ENCODE results near the gene PSMB10. TPM values are rescaled to one million over a fixed set of nuclear protein-coding genes. Genes with fewer than 3 reads are reported as not detected.

The PSMB10 gene
- total RNA-seq, 1 donor from 2014 or later, result 59.0 TPM

DNA sequence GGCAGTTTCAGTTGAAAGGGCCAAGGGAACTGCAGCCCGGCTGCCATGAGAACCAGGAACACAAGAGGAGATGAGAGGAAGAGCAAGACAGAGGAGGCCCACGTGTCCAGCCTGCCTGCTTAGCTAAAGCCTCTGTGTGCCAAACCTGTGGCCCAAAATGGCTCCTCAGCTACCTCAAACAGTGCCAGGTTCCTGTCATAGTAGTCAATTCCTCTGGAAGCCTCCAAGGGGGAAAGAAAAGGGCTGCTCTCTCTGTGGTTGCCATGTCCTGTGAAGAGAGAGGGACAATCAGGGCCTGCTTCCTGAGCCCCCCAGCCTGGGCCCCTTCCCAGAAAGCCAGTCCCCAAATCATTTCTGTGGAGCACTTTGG, 26.6 kb upstream of the PSMB10 start:
- H3K4me3 Mint-ChIP-seq (ENCODE audit: unreplicated experiment), result no peak overlapping the region
- H3K4me1 Mint-ChIP-seq (ENCODE audit: unreplicated experiment), result peaks cover 57% of the 10 kb centered on the region
- no peaks in the 10 kb centered on the region for H3K9me3 Mint-ChIP-seq (ENCODE audit: unreplicated experiment)
- TF ChIP-seq, protein P1, sequence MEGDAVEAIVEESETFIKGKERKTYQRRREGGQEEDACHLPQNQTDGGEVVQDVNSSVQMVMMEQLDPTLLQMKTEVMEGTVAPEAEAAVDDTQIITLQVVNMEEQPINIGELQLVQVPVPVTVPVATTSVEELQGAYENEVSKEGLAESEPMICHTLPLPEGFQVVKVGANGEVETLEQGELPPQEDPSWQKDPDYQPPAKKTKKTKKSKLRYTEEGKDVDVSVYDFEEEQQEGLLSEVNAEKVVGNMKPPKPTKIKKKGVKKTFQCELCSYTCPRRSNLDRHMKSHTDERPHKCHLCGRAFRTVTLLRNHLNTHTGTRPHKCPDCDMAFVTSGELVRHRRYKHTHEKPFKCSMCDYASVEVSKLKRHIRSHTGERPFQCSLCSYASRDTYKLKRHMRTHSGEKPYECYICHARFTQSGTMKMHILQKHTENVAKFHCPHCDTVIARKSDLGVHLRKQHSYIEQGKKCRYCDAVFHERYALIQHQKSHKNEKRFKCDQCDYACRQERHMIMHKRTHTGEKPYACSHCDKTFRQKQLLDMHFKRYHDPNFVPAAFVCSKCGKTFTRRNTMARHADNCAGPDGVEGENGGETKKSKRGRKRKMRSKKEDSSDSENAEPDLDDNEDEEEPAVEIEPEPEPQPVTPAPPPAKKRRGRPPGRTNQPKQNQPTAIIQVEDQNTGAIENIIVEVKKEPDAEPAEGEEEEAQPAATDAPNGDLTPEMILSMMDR (IDR thresholded peaks at IDR 0.05), result no peak
- no peak overlapping the region for H3K27ac Mint-ChIP-seq (ENCODE audit: unreplicated experiment)
- peaks cover 29% of the 10 kb centered on the region for H3K36me3 Mint-ChIP-seq (ENCODE audit: unreplicated experiment)
- H3K27me3 Mint-ChIP-seq (ENCODE audit: unreplicated experiment), result no peaks in the 10 kb centered on the region
- DNase-seq (ENCODE audit: extremely low spot score, unreplicated experiment), result no peak

DNA sequence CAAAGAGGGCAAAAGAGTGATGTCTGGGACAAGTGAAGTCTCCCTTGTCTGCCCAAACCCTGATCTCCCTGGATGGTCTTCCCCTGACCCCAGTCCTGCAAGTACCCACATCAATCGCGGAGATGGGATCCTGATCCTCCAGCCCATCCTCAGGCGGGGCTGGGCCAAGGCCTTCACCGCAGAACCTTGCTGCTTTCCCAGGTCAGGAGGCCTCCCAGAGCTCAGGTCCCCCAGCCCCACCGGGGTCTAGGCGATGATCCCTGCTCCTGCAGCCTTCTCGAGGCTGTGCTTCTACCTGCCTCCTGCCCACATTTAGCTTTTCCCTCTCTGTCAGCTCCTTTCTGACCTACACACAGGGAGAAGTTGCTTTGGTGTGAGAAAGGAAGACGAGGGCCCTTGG, 25.5 kb upstream of the PSMB10 start:
- Mint-ChIP-seq H3K9me3 (ENCODE audit: unreplicated experiment) (no peaks in the 10 kb centered on the region), H3K4me1 (ENCODE audit: unreplicated experiment) (peaks cover 56% of the 10 kb centered on the region), H3K27me3 (ENCODE audit: unreplicated experiment) (no peaks in the 10 kb centered on the region), H3K27ac (ENCODE audit: unreplicated experiment) (no peak overlapping the region), H3K4me3 (ENCODE audit: unreplicated experiment) (no peak overlapping the region), H3K36me3 (ENCODE audit: unreplicated experiment) (peaks cover 34% of the 10 kb centered on the region)
- no peak for DNase-seq (ENCODE audit: extremely low spot score, unreplicated experiment)
- TF ChIP-seq, protein P1 (IDR thresholded peaks at IDR 0.05), result no peak

DNA sequence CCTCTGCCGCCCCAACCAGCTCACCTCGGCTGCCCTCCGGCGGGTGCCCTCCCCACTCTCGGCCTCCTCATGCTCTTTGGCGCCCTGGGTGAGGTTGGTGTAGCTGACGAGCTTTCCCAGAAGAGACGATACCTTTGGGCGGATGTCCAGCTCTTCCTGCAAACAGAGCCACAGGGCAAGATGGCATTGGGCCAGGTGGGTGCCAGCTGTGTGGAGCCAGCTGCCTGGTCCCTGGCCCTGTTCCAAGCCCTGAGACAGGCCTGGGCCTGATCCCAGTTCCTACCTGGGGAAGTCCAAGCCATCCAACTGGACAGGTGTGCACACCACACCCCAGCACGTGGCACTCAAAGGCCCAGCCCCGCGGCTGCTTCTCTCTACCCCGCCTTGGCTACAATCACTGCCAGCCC, 24.9 kb upstream of the PSMB10 start:
- H3K9me3 Mint-ChIP-seq (ENCODE audit: unreplicated experiment), result no peaks in the 10 kb centered on the region
- peaks cover 34% of the 10 kb centered on the region for H3K36me3 Mint-ChIP-seq (ENCODE audit: unreplicated experiment)
- H3K4me1 Mint-ChIP-seq (ENCODE audit: unreplicated experiment), result peaks cover 51% of the 10 kb centered on the region
- no peak for DNase-seq (ENCODE audit: extremely low spot score, unreplicated experiment)
- H3K27ac Mint-ChIP-seq (ENCODE audit: unreplicated experiment), result peak overlapping the region; percentile 50
- no peaks in the 10 kb centered on the region for H3K27me3 Mint-ChIP-seq (ENCODE audit: unreplicated experiment)
- TF ChIP-seq, protein P1 (IDR thresholded peaks at IDR 0.05), result no peak
- H3K4me3 Mint-ChIP-seq (ENCODE audit: unreplicated experiment), result no peak overlapping the region

DNA sequence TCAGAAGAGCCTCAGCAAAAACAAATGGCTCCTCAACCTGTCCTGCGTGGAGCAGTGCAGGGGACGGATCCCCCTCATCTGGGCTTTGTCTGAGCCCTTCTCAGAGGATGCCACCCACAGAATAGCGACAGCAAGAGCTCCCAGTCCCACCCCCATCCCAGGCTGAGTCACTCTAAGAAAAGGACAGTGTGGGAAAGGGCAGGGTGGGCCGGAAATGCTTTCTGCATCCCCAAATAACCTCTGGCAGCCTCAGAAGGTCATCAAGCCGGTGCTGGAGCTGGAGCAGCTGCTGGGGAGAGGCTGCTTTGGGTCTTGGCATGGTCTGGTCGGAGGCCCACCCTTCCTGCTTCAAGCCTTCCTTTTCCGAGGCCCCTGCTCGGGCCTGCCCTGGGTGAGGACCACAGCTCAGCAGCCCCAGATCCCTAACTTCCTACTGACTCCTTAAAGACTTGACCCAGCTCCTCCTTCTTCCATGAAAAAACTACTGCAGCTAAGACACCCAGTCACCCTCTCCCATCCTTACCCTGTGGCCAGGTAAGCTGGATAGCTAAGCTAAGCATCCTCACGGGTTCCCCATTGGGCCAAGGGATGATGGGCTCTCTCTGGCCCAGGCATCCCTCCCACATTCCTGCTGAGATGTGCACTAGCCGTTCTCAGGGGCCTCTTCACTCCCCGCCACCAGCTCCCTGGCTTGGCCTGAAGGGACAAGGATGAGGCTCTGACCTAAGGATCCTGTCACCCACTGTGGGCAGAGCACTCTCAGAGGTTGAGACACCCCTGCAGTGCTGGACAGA, 23.1 kb upstream of the PSMB10 start:
- DNase-seq (ENCODE audit: extremely low spot score, unreplicated experiment), result no peak
- H3K9me3 Mint-ChIP-seq (ENCODE audit: unreplicated experiment), result no peaks in the 10 kb centered on the region
- no peak overlapping the region for H3K4me3 Mint-ChIP-seq (ENCODE audit: unreplicated experiment)
- H3K4me1 Mint-ChIP-seq (ENCODE audit: unreplicated experiment), result peaks cover 32% of the 10 kb centered on the region
- no peaks in the 10 kb centered on the region for H3K27me3 Mint-ChIP-seq (ENCODE audit: unreplicated experiment)
- TF ChIP-seq, protein P1 (IDR thresholded peaks at IDR 0.05), result no peak
- H3K27ac Mint-ChIP-seq (ENCODE audit: unreplicated experiment), result peak overlapping the region; percentile 68
- H3K36me3 Mint-ChIP-seq (ENCODE audit: unreplicated experiment), result peaks cover 37% of the 10 kb centered on the region

DNA sequence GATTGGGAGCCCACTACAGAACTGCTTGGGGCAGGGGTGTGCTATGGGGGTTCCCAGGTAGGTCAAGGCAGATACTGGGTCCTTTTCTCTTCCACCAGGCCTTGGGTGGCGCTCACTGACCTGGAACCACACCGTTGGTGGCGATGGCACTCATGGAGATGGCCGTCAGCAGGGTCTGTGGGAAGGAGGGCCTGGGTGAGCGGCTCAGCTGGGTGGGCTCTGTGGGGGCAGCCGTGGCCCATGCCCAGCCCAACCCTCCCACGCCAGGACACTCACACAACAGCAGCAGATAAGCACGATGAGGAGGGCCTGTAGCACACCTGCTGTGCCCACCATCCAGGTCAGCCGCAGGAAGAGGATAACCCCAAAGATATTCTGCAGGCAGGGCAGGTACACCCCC, 21.0 kb upstream of the PSMB10 start:
- DNase-seq (ENCODE audit: extremely low spot score, unreplicated experiment), result no peak
- Mint-ChIP-seq H3K9me3 (ENCODE audit: unreplicated experiment) (no peaks in the 10 kb centered on the region), H3K4me1 (ENCODE audit: unreplicated experiment) (peaks cover 26% of the 10 kb centered on the region), H3K36me3 (ENCODE audit: unreplicated experiment) (peaks cover 41% of the 10 kb centered on the region), H3K27ac (ENCODE audit: unreplicated experiment) (no peak overlapping the region), H3K27me3 (ENCODE audit: unreplicated experiment) (no peaks in the 10 kb centered on the region), H3K4me3 (ENCODE audit: unreplicated experiment) (no peak overlapping the region)
- TF ChIP-seq, protein P1 (IDR thresholded peaks at IDR 0.05), result no peak

Data from osteocyte (in vitro differentiated cells).